Skeletal muscle satellite cell (primary cell): Measurements from ENCODE around the gene CNIH1.
A peak's percentile ranks its signal among the peaks of the same experiment; 100 is the strongest.

Source experiments
- H3K27me3 ChIP-seq: 2 replicates; pipeline ENCODE4 v1.7.0; 2013; ENCODE audit warnings: low read length; ENCODE audit not compliant: control insufficient read depth, insufficient read depth
- H3K36me3 ChIP-seq: 2 replicates; pipeline ENCODE4 v1.7.0; 2013; ENCODE audit warnings: mild to moderate bottlenecking, control low read depth, low read length; ENCODE audit not compliant: insufficient read depth
- H3K4me1 ChIP-seq: 2 replicates; pipeline ENCODE4 v1.7.0; 2013; ENCODE audit warnings: low read length; ENCODE audit not compliant: control insufficient read depth, insufficient read depth
- H3K4me2 ChIP-seq: 2 replicates; pipeline ENCODE4 v1.7.0; 2013; ENCODE audit warnings: mild to moderate bottlenecking, low read length
- H3K4me3 ChIP-seq: 2 replicates; pipeline ENCODE4 v1.7.0; 2013; ENCODE audit warnings: low read length
- H3K9ac ChIP-seq: 2 replicates; pipeline ENCODE4 v1.7.0; 2013; ENCODE audit warnings: mild to moderate bottlenecking, low read depth, low read length, moderate library complexity
- H3K9me3 ChIP-seq: replicated peaks from 2 replicates; pipeline ENCODE4 v1.7.0; 2013; ENCODE audit warnings: mild to moderate bottlenecking, control low read depth, low read length

The CNIH1 gene

DNA sequence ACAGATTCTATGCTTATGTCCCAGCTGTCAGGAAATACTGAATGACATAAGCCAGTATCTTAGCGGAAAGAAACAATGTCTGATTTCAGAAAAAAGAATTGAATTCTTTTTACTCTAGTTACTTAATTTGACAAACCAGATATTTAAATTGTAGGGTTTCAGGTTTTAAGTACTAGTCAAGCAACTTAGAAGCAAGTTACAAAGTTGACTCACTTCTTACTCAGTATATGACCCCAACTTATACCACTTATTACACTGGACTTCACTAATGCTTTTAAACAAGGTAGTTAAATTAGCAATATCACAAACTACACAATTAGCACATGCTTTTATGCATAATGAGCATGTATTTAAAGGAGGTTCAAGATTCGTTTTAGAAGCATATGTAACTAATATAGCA lies 40.5 kb upstream of the CNIH1 start:
- Histone ChIP-seq H3K4me3 (no peak overlapping the region), H3K9me3 (no peaks in the 10 kb centered on the region), H3K4me2 (no peak overlapping the region), H3K36me3 (peaks cover 51% of the 10 kb centered on the region), H3K4me1 (peaks cover 8% of the 10 kb centered on the region), H3K9ac (no peak overlapping the region), H3K27me3 (no peaks in the 10 kb centered on the region)

DNA sequence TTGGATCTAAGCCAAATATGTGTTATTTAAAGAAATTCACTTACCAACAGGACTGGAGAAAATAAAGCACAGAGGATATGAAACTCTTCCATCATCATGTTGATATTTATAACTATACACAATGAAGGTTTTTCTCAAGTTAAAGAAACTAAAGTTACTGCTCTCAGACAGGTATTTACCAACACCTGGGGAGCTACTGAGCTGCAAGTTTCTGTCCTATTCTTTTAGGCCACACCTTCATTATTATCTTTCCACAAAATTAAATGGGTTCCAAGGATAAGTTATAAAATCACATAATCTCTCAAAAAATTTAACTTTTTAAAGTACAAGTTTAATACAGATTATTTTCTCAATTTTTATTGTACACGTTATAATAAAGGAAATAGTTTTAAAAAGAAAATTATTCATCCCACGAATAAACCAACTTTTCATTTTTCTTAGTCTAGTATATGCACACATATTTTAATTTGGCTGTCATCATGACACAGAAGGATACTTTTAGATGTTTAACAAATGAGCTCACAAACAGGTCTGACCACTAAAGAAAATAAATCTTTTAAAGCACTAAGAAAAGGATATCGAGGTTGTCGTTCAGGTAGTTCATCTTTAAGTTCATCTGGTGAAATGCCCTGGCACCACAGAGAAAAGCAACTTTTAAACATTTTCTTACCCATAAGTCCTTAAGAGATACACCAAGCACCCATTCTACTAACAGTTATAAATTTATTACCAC lies 39.8 kb upstream of the CNIH1 start:
- H3K27me3 ChIP-seq, result no peaks in the 10 kb centered on the region
- H3K4me1 ChIP-seq, result peaks cover 3% of the 10 kb centered on the region
- H3K9me3 ChIP-seq, result no peaks in the 10 kb centered on the region
- H3K4me3 ChIP-seq, result no peak overlapping the region
- no peak overlapping the region for H3K9ac ChIP-seq
- peaks cover 57% of the 10 kb centered on the region for H3K36me3 ChIP-seq
- no peak overlapping the region for H3K4me2 ChIP-seq

DNA sequence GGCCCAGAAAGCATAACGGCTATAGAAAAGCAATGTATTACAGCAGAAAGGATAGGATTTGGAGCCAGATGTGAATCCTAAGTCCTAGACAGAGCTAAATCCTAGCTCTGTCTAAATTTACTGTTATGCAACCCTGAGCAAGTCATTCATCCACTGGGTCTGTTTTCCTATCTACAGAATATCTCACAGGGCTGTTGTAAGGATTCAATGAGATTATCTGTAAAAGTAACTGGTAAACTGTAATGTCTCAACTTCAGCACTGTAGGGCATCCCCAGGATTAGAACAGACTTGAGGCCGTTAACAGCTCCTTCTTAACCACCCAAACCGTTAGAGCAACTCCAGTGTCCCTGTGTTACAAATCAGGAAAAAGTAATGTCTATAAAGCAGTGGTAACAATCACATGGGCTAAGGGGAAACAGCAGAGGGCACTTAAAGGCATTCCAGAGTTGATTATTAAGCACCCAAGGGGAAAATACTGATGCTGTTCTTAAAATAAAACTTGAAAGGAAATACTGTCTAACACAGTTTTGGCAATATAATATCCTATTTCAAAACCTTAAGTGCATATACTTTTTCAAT lies 37.6 kb upstream of the CNIH1 start:
- Histone ChIP-seq H3K4me3 (no peak overlapping the region), H3K9me3 (no peaks in the 10 kb centered on the region), H3K27me3 (no peaks in the 10 kb centered on the region), H3K4me1 (no peaks in the 10 kb centered on the region), H3K36me3 (peaks cover 67% of the 10 kb centered on the region), H3K4me2 (peak overlapping the region; percentile 21), H3K9ac (no peak overlapping the region)

DNA sequence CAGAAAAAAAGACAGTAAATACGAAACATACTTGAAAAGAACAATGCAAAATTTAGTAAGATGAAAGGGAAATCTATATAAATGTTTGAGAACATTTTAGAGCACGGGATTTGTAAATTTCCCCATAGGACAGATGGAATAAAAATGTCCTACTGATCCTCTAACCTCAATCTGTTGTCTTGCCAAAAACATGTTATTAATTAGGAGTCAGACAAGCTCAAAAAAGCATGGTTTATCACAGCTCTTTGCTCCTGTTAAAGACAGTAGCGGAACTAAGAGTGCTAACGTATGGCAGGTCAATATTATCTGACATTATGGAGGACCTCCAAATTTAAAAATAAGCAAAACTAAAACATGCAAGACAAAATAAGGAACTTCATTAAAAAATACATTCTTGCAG lies 34.7 kb upstream of the CNIH1 start:
- Histone ChIP-seq H3K9ac (no peak overlapping the region), H3K4me2 (no peak overlapping the region), H3K27me3 (no peaks in the 10 kb centered on the region), H3K36me3 (peaks cover 61% of the 10 kb centered on the region), H3K4me1 (no peaks in the 10 kb centered on the region), H3K9me3 (no peaks in the 10 kb centered on the region), H3K4me3 (no peak overlapping the region)

DNA sequence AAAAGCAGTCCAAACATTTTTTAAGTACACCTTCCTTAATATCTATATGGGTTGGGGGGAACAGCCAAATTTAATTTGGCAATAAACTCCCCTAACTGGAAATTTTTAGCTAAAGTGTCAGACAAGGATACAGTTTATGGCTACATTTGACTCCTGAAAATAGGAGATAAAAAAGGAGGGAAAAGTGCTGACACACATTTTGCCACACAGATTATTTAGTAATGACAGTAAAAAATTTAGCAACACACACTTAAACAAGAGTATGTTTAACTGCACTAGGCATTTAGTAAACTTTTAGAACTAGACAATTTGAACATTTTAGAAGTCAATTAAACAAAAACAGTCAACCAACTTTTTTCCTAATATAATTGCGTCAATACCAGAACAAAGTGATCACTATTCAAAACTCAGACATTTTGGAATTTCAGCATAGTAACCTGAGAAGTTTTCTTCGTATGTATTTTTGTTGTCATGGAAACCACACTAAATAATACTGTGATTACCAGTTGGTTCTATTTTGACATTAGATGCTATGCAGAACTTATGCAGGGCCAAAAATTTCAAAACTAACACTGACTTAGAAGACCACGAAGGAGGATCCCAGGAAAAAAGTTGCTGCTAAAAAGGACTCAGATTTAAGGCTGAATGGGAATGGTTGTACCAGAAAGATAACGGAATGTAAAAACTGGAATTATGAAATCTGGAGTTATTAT lies 34.2 kb upstream of the CNIH1 start:
- H3K36me3 ChIP-seq, result peaks cover 59% of the 10 kb centered on the region
- H3K27me3 ChIP-seq, result no peaks in the 10 kb centered on the region
- H3K4me2 ChIP-seq, result no peak overlapping the region
- H3K9ac ChIP-seq, result no peak overlapping the region
- no peaks in the 10 kb centered on the region for H3K9me3 ChIP-seq
- no peaks in the 10 kb centered on the region for H3K4me1 ChIP-seq
- H3K4me3 ChIP-seq, result no peak overlapping the region

- Histone ChIP-seq H3K4me1 (no peaks in the 10 kb centered on the region), H3K4me2 (no peak overlapping the region), H3K9ac (no peak overlapping the region), H3K36me3 (peaks cover 53% of the 10 kb centered on the region), H3K27me3 (no peaks in the 10 kb centered on the region), H3K9me3 (no peaks in the 10 kb centered on the region), H3K4me3 (no peak overlapping the region)
These were observed 33.1 kb upstream of the CNIH1 start for GRCh38 chr14:54474232-54474793.

GRCh38 chr14:54472315-54472714 lies 31.1 kb upstream of the CNIH1 start:
- Histone ChIP-seq H3K4me3 (no peak overlapping the region), H3K4me2 (no peak overlapping the region), H3K4me1 (no peaks in the 10 kb centered on the region), H3K36me3 (peaks cover 38% of the 10 kb centered on the region), H3K9me3 (no peaks in the 10 kb centered on the region), H3K9ac (no peak overlapping the region), H3K27me3 (no peaks in the 10 kb centered on the region)

GRCh38 chr14:54471641-54472040 lies 30.5 kb upstream of the CNIH1 start:
- no peak overlapping the region for H3K4me3 ChIP-seq
- no peak overlapping the region for H3K9ac ChIP-seq
- H3K9me3 ChIP-seq, result no peaks in the 10 kb centered on the region
- H3K4me1 ChIP-seq, result no peaks in the 10 kb centered on the region
- H3K36me3 ChIP-seq, result peaks cover 31% of the 10 kb centered on the region
- no peak overlapping the region for H3K4me2 ChIP-seq
- no peaks in the 10 kb centered on the region for H3K27me3 ChIP-seq

DNA sequence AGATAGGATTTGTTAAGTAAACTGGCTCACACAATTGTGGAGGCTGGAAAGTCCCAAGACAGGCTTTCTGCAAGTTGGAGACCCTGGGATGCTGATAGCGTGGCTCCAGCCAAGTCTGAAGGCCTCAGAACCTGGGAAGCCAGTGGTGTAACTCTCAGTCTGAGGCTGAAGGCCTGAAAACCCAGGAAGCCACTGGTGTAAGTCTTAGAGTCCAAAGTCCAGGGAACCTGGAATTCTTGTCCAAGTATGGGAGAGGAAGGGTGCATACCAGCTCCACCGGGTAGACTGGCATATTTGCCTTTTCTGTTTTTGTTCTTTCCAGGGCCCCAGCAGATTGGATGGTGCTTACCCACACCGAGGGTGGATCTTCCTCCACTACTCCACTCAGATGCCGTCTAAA lies 29.5 kb upstream of the CNIH1 start:
- H3K4me2 ChIP-seq, result no peak overlapping the region
- H3K36me3 ChIP-seq, result peaks cover 23% of the 10 kb centered on the region
- H3K9ac ChIP-seq, result no peak overlapping the region
- H3K4me3 ChIP-seq, result no peak overlapping the region
- no peaks in the 10 kb centered on the region for H3K27me3 ChIP-seq
- H3K9me3 ChIP-seq, result no peaks in the 10 kb centered on the region
- no peaks in the 10 kb centered on the region for H3K4me1 ChIP-seq

GRCh38 chr14:54467280-54467679 lies 26.1 kb upstream of the CNIH1 start:
- H3K4me2 ChIP-seq, result no peak overlapping the region
- peaks cover 3% of the 10 kb centered on the region for H3K4me1 ChIP-seq
- no peaks in the 10 kb centered on the region for H3K27me3 ChIP-seq
- no peak overlapping the region for H3K4me3 ChIP-seq
- no peaks in the 10 kb centered on the region for H3K9me3 ChIP-seq
- no peak overlapping the region for H3K9ac ChIP-seq
- peaks cover 9% of the 10 kb centered on the region for H3K36me3 ChIP-seq

GRCh38 chr14:54465654-54466053 lies 24.5 kb upstream of the CNIH1 start:
- H3K4me3 ChIP-seq, result no peak overlapping the region
- no peak overlapping the region for H3K9ac ChIP-seq
- H3K36me3 ChIP-seq, result peaks cover 3% of the 10 kb centered on the region
- no peaks in the 10 kb centered on the region for H3K9me3 ChIP-seq
- no peak overlapping the region for H3K4me2 ChIP-seq
- H3K27me3 ChIP-seq, result no peaks in the 10 kb centered on the region
- H3K4me1 ChIP-seq, result peaks cover 8% of the 10 kb centered on the region
